ENCODE measurements around the gene SEMA3C. TPM values are rescaled to one million over a fixed set of nuclear protein-coding genes. Genes with fewer than 3 reads are reported as not detected.

The SEMA3C gene
- total RNA-seq, 1 donor from 2014 or later = 148 TPM

- Histone ChIP-seq H3K9me3 (ENCODE audit: insufficient read depth, low read depth, low read length) (no peaks in the 10 kb centered on the region), H3K36me3 (ENCODE audit: insufficient read depth, low read length) (peaks cover 10% of the 10 kb centered on the region), H3K4me1 (ENCODE audit: insufficient read depth, low read length) (peaks cover 32% of the 10 kb centered on the region), H3K4me2 (ENCODE audit: low read length) (peak overlapping the region; percentile 36), H3K27ac (ENCODE audit: low read depth, low read length) (peak overlapping the region; percentile 71), H3K27me3 (ENCODE audit: insufficient read depth, low read length) (no peaks in the 10 kb centered on the region), H3K9ac (ENCODE audit: low read length) (peak overlapping the region; percentile 26), H3K4me3 (ENCODE audit: insufficient read depth, low read depth, low read length) (no peak overlapping the region), H4K20me1 (ENCODE audit: insufficient read depth, low read length) (no peaks in the 10 kb centered on the region), H3K79me2 (ENCODE audit: insufficient read depth, low read length) (no peaks in the 10 kb centered on the region), H2AFZ (ENCODE audit: low read depth, low read length) (no peak overlapping the region)
- Mint-ChIP-seq H3K36me3 (ENCODE audit: low read depth, unreplicated experiment) (peaks cover 22% of the 10 kb centered on the region), H3K27me3 (ENCODE audit: low read depth, unreplicated experiment) (no peaks in the 10 kb centered on the region), H3K9me3 (ENCODE audit: unreplicated experiment) (no peaks in the 10 kb centered on the region), H3K4me1 (ENCODE audit: low read depth, unreplicated experiment) (peaks cover 23% of the 10 kb centered on the region), H3K27ac (ENCODE audit: unreplicated experiment) (peak overlapping the region; percentile 16), H3K4me3 (ENCODE audit: unreplicated experiment) (no peak overlapping the region)
- DNase-seq (ENCODE audit: low read depth) = peak; percentile 60
- TF ChIP-seq CTCF (IDR thresholded peaks at IDR 0.05; ENCODE audit: insufficient read depth, low read depth, low read length) (no peak), EZH2 (IDR thresholded peaks at IDR 0.05; ENCODE audit: insufficient read depth, low read length) (no peak)
- peak; percentile 85 for FAIRE-seq
Measured at GRCh38 chr7:80783678-80784327, 135.0 kb downstream of the SEMA3C start.

GRCh38 chr7:80783186-80783677, 135.6 kb downstream of the SEMA3C start:
- H3K9ac ChIP-seq (ENCODE audit: low read length) = peak overlapping the region; percentile 26
- H3K27ac ChIP-seq (ENCODE audit: low read depth, low read length) = peak overlapping the region; percentile 71
- FAIRE-seq = peak; percentile 41
- H3K4me3 ChIP-seq (ENCODE audit: insufficient read depth, low read depth, low read length) = no peak overlapping the region
- H3K27me3 ChIP-seq (ENCODE audit: insufficient read depth, low read length) = no peaks in the 10 kb centered on the region
- no peak for TF ChIP-seq EZH2 (IDR thresholded peaks at IDR 0.05; ENCODE audit: insufficient read depth, low read length)
- TF ChIP-seq CTCF (IDR thresholded peaks at IDR 0.05; ENCODE audit: insufficient read depth, low read depth, low read length) = no peak
- Mint-ChIP-seq H3K9me3 (ENCODE audit: unreplicated experiment) (no peaks in the 10 kb centered on the region), H3K27me3 (ENCODE audit: low read depth, unreplicated experiment) (no peaks in the 10 kb centered on the region), H3K27ac (ENCODE audit: unreplicated experiment) (peak overlapping the region; percentile 8), H3K4me3 (ENCODE audit: unreplicated experiment) (no peak overlapping the region), H3K4me1 (ENCODE audit: low read depth, unreplicated experiment) (peaks cover 23% of the 10 kb centered on the region), H3K36me3 (ENCODE audit: low read depth, unreplicated experiment) (peaks cover 22% of the 10 kb centered on the region)
- no peaks in the 10 kb centered on the region for H3K79me2 ChIP-seq (ENCODE audit: insufficient read depth, low read length)
- H3K36me3 ChIP-seq (ENCODE audit: insufficient read depth, low read length) = peaks cover 4% of the 10 kb centered on the region
- no peak overlapping the region for H2AFZ ChIP-seq (ENCODE audit: low read depth, low read length)
- H3K4me2 ChIP-seq (ENCODE audit: low read length) = peak overlapping the region; percentile 36
- H3K9me3 ChIP-seq (ENCODE audit: insufficient read depth, low read depth, low read length) = no peaks in the 10 kb centered on the region
- no peaks in the 10 kb centered on the region for H4K20me1 ChIP-seq (ENCODE audit: insufficient read depth, low read length)
- peaks cover 32% of the 10 kb centered on the region for H3K4me1 ChIP-seq (ENCODE audit: insufficient read depth, low read length)
- DNase-seq (ENCODE audit: low read depth) = no peak

- FAIRE-seq = peak; percentile 89
- peak overlapping the region; percentile 2 for H3K9ac ChIP-seq (ENCODE audit: low read length)
Measured at GRCh38 chr7:80781561-80781979, 137.3 kb downstream of the SEMA3C start.

More at GRCh38 chr7:80781561-80781979, 137.3 kb downstream of the SEMA3C start:
- Mint-ChIP-seq H3K9me3 (ENCODE audit: unreplicated experiment) (no peaks in the 10 kb centered on the region), H3K36me3 (ENCODE audit: low read depth, unreplicated experiment) (peaks cover 19% of the 10 kb centered on the region), H3K27ac (ENCODE audit: unreplicated experiment) (peak overlapping the region; percentile 55), H3K4me1 (ENCODE audit: low read depth, unreplicated experiment) (peaks cover 23% of the 10 kb centered on the region), H3K4me3 (ENCODE audit: unreplicated experiment) (no peak overlapping the region), H3K27me3 (ENCODE audit: low read depth, unreplicated experiment) (no peaks in the 10 kb centered on the region)
- peaks cover under 1% of the 10 kb centered on the region for H3K36me3 ChIP-seq (ENCODE audit: insufficient read depth, low read length)
- H4K20me1 ChIP-seq (ENCODE audit: insufficient read depth, low read length) = no peaks in the 10 kb centered on the region
- no peak overlapping the region for H2AFZ ChIP-seq (ENCODE audit: low read depth, low read length)
- no peaks in the 10 kb centered on the region for H3K79me2 ChIP-seq (ENCODE audit: insufficient read depth, low read length)
- peak overlapping the region; percentile 12 for H3K4me2 ChIP-seq (ENCODE audit: low read length)
- no peaks in the 10 kb centered on the region for H3K9me3 ChIP-seq (ENCODE audit: insufficient read depth, low read depth, low read length)
- H3K4me3 ChIP-seq (ENCODE audit: insufficient read depth, low read depth, low read length) = no peak overlapping the region
- peaks cover 32% of the 10 kb centered on the region for H3K4me1 ChIP-seq (ENCODE audit: insufficient read depth, low read length)
- TF ChIP-seq EZH2 (IDR thresholded peaks at IDR 0.05; ENCODE audit: insufficient read depth, low read length) (no peak), CTCF (IDR thresholded peaks at IDR 0.05; ENCODE audit: insufficient read depth, low read depth, low read length) (peak; percentile 17)
- DNase-seq (ENCODE audit: low read depth) = peak; percentile 91
- no peaks in the 10 kb centered on the region for H3K27me3 ChIP-seq (ENCODE audit: insufficient read depth, low read length)
- no peak overlapping the region for H3K27ac ChIP-seq (ENCODE audit: low read depth, low read length)
